22Rv1 (cell line): ENCODE data around the gene ABCD1.

ENCODE experiments used
- H3K27ac ChIP-seq: fragments of 450-650 bp; 2 replicates; pipeline ENCODE4 v1.5.1; 2017
- ZFX ChIP-seq: fragments of 450-650 bp; IDR thresholded peaks from 2 replicates; pipeline ENCODE4 v1.6.1; 2017; ENCODE audit warnings: antibody characterized with exemption, borderline replicate concordance
- TF ChIP-seq, protein P1 (sequence below): fragments of 450-650 bp; IDR thresholded peaks from 2 replicates; pipeline ENCODE4 v1.5.1; 2017; ENCODE audit warnings: mild to moderate bottlenecking

Gene ABCD1

GRCh38 chrX:153714256-153714655 is 10.4 kb upstream of the ABCD1 start:
- H3K27ac ChIP-seq, result no peak overlapping the region
- no peak for TF ChIP-seq ZFX

GRCh38 chrX:153717445-153717844 is 7.2 kb upstream of the ABCD1 start:
- TF ChIP-seq, protein P1, sequence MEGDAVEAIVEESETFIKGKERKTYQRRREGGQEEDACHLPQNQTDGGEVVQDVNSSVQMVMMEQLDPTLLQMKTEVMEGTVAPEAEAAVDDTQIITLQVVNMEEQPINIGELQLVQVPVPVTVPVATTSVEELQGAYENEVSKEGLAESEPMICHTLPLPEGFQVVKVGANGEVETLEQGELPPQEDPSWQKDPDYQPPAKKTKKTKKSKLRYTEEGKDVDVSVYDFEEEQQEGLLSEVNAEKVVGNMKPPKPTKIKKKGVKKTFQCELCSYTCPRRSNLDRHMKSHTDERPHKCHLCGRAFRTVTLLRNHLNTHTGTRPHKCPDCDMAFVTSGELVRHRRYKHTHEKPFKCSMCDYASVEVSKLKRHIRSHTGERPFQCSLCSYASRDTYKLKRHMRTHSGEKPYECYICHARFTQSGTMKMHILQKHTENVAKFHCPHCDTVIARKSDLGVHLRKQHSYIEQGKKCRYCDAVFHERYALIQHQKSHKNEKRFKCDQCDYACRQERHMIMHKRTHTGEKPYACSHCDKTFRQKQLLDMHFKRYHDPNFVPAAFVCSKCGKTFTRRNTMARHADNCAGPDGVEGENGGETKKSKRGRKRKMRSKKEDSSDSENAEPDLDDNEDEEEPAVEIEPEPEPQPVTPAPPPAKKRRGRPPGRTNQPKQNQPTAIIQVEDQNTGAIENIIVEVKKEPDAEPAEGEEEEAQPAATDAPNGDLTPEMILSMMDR, result no peak
- TF ChIP-seq ZFX, result no peak

DNA sequence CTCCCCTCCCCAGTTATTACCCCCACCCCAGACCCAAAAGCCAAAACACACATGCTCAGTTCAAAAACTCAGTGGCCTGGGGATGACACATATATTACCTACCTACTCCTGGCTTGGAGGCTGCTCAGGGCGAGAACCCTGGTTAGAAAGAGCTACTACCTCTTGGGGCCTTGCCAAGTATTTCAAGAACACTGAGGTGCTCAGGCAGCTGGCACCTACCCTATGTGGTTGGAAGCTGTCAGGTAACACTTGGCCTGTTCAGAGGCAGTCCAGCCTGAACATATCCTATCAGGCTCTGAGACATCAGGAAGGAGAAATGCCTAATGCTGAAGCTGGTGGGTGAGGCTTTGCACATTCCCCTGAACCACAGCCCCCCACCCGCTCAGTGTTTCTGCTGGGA is 5.4 kb upstream of the ABCD1 start:
- TF ChIP-seq, protein P1, result no peak
- no peak for TF ChIP-seq ZFX

More at GRCh38 chrX:153717445-153717844, 7.2 kb upstream of the ABCD1 start:
- no peak overlapping the region for H3K27ac ChIP-seq

DNA sequence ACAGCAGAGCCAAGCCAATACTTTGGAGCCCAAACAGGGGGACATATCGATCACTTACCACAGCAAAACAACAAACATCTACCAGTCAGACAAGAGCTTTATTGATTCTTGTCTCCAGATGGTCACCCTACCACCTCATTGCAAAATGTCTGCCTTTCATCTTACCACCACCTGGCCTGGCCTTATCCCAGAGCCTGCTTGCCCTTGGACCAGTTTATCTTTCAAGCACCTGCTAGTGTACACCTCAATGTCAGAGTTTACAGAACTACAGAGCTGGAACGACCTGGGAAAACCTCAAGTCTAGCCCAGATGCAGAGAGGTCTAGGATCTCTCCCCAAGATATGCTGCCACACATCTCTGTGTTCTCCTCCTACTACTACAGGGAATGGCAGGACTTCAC is 5.0 kb upstream of the ABCD1 start:
- TF ChIP-seq ZFX, result no peak
- TF ChIP-seq, protein P1, result no peak
- no peak overlapping the region for H3K27ac ChIP-seq

More for the DNA sequence above, 5.4 kb upstream of the ABCD1 start:
- H3K27ac ChIP-seq, result no peak overlapping the region

DNA sequence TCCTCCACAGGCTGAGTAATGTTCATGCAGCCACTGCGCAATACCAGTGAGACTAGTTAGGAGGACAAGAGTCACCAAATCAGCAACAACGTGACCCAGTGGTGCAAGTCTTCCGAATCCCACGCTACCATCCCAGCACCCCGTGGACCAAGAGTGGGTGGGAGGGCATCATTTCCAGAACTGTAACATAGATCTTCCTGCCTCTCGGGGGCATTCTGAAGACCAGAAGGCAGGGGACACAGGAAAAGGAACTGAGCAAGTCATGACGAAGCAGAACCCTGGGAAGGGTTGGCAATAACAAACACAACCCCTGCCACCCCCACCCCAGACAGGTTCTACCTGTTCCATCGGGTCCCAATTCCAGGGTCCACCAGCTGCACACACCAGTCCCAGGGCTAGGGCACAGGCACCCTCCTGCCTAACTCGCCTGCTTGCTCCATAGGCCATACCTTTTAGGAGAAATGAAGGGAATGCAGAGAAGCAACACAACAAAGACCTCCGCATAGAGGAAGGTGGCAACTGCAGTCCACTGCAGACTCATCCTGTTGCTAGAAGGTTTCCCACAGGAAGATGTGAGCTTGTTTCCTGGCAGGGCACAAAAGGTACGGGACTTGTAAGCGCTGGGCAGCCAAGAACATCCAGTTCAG is 1.8 kb upstream of the ABCD1 start:
- TF ChIP-seq ZFX, result no peak
- H3K27ac ChIP-seq, result peak overlapping the region; percentile 82

GRCh38 chrX:153723351-153724251 is 1.1 kb upstream of the ABCD1 start:
- no peak for TF ChIP-seq ZFX
- TF ChIP-seq, protein P1, result peak; percentile 49
- peak overlapping the region; percentile 82 for H3K27ac ChIP-seq

DNA sequence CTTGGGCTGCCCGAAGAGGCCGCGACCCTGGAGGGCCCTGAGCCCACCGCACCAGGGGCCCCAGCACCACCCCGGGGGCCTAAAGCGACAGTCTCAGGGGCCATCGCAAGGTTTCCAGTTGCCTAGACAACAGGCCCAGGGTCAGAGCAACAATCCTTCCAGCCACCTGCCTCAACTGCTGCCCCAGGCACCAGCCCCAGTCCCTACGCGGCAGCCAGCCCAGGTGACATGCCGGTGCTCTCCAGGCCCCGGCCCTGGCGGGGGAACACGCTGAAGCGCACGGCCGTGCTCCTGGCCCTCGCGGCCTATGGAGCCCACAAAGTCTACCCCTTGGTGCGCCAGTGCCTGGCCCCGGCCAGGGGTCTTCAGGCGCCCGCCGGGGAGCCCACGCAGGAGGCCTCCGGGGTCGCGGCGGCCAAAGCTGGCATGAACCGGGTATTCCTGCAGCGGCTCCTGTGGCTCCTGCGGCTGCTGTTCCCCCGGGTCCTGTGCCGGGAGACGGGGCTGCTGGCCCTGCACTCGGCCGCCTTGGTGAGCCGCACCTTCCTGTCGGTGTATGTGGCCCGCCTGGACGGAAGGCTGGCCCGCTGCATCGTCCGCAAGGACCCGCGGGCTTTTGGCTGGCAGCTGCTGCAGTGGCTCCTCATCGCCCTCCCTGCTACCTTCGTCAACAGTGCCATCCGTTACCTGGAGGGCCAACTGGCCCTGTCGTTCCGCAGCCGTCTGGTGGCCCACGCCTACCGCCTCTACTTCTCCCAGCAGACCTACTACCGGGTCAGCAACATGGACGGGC is 579 bp downstream of the ABCD1 start:
- peak overlapping the region; percentile 82 for H3K27ac ChIP-seq
- TF ChIP-seq, protein P1, result no peak
- no peak for TF ChIP-seq ZFX
